ENCODE data around the gene FAM13B. TPM values are rescaled to one million over a fixed set of nuclear protein-coding genes. Genes with fewer than 3 reads are reported as not detected.
"Not testable (repeated sequence)": the region's sequence is repeated elsewhere in the genome, so short reads cannot be mapped to it uniquely, and the experiment has no call there.

FAM13B gene
- total RNA-seq, 1 experiment from 2014 or later = 22.1 TPM

- no peaks in the 10 kb centered on the region for H3K27me3 ChIP-seq
- no peak for DNase-seq
- H3K4me1 ChIP-seq = no peaks in the 10 kb centered on the region
- H3K9me3 ChIP-seq (replicated peaks) = no peaks in the 10 kb centered on the region
- no peak overlapping the region for H3K4me3 ChIP-seq
- no peak overlapping the region for H3K27ac ChIP-seq
- H3K36me3 ChIP-seq = peaks cover 17% of the 10 kb centered on the region
Measured at GRCh38 chr5:137960141-137960540, 72.7 kb downstream of the FAM13B start.

DNA sequence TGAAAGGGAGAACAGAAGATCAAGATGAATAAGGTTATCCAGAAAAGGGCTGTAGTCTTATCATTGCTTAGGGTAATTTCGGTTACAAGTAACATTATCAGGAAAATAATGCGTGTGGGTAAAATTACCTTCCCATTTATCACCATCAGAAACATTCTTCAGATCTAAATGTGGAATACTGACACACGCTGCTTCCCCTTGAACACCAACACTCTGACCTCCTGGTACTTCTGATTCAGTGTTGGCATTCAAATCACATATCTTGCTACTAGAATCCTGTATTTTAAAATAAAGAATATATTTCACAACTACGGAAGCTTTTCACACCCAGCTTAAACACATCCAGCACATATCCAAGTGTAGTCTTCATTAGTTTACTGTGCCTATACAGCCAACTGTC, 73.4 kb downstream of the FAM13B start:
- Histone ChIP-seq H3K4me1 (0 out of 2 replicates have a peak, but pooled peaks cover 2% of the 10 kb centered on the region), H3K27ac (no peak overlapping the region), H3K9me3 (replicated peaks) (no peaks in the 10 kb centered on the region), H3K36me3 (peaks cover 17% of the 10 kb centered on the region), H3K4me3 (no peak overlapping the region), H3K27me3 (no peaks in the 10 kb centered on the region)
- no peak for DNase-seq

DNA sequence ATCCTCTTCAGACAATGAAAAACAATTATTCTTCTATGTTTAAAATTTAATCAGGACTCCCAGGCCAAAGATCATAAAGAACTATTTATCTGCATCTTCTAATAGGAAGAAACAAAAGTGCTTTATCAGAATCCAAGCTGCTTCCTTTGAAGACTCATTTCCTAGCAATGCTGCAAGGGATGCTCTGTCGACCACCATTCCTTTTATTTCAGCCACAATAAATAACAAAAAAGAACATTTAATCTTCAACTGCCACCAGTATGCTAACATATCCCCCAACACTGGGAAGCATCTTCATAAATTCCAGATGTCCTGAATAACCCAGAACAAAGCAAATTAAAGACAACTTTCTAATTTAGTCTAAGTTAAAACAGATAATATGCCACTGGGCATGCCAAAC, 74.9 kb downstream of the FAM13B start:
- peaks cover 26% of the 10 kb centered on the region for H3K36me3 ChIP-seq
- no peaks in the 10 kb centered on the region for H3K27me3 ChIP-seq
- no peaks in the 10 kb centered on the region for H3K9me3 ChIP-seq (replicated peaks)
- peaks cover 8% of the 10 kb centered on the region; the same call in 1 of the 2 replicates for H3K4me1 ChIP-seq
- DNase-seq = no peak
- H3K4me3 ChIP-seq = no peak overlapping the region
- H3K27ac ChIP-seq = no peak overlapping the region

DNA sequence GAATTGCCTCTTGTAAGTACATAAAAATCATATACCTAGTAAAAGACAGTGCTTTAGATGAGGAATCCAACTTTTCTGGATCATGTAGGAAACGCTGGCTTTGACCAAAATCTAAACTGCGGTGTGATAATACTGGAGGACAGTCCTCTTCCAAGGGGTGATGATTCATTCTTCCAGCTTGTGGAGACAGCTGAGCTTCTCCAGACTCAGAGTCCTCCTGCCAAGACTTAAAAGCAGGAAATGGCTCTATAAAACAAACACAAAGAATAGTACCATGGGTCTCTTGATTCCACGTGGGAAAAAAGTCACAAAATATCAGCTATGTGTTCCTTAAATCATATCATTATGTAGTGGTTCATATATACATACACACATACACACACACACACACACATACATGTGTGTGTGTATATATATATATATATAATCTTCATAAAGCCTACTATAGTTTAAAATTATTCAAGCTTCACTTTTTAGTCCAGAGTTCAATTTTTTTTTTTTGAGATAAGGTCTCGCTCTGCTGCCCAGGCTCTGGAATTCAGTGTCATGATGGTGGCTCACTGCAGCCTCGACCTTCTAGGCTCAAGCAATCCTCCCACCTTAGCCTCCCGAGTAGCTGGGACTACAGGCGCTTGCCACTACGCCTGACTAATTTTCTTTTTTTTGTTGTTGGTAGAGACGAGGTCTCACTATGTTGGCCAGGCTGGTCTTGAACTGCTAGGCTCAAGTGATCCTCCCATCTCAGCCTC, 78.6 kb downstream of the FAM13B start:
- Histone ChIP-seq H3K4me3 (no peak overlapping the region), H3K36me3 (peaks cover 44% of the 10 kb centered on the region), H3K27me3 (no peaks in the 10 kb centered on the region), H3K4me1 (peaks cover 8% of the 10 kb centered on the region; the same call in 1 of the 2 replicates), H3K9me3 (replicated peaks) (no peaks in the 10 kb centered on the region), H3K27ac (peak overlapping the region; percentile 25; the same call in 1 of the 2 replicates)
- peak; percentile 24 to 54 for DNase-seq

DNA sequence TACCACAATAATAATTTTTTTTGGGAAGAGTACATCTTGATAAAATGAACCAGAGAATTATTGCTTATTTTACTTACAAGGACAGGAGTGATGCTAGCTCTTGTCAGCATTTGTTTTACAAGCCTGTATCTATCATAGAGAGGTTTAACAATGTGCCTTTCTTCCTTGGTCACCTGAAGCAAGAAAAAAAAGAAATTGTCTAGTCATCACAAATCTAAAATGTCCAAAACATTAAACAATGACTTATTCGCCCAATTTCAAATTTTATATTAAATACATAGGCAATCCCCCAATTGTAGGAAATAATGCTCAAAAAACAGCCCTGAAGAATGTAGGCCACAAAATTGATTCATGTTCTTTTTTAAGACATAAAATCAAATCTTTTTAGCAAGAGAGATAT, 87.1 kb downstream of the FAM13B start:
- no peak for DNase-seq
- H3K36me3 ChIP-seq = peaks cover 69% of the 10 kb centered on the region
- no peaks in the 10 kb centered on the region for H3K4me1 ChIP-seq
- H3K27ac ChIP-seq = no peak overlapping the region
- no peaks in the 10 kb centered on the region for H3K27me3 ChIP-seq
- H3K9me3 ChIP-seq (replicated peaks) = no peaks in the 10 kb centered on the region
- no peak overlapping the region for H3K4me3 ChIP-seq

GRCh38 chr5:137944280-137944679, 88.6 kb downstream of the FAM13B start:
- DNase-seq; H3K4me3 ChIP-seq; H3K27ac ChIP-seq; H3K9me3 ChIP-seq (replicated peaks); H3K27me3 ChIP-seq; H3K4me1 ChIP-seq: not testable (repeated sequence)
- H3K36me3 ChIP-seq = peaks cover 74% of the 10 kb centered on the region

- Histone ChIP-seq H3K27ac (no peak overlapping the region), H3K27me3 (no peaks in the 10 kb centered on the region), H3K4me1 (no peaks in the 10 kb centered on the region), H3K9me3 (replicated peaks) (no peaks in the 10 kb centered on the region), H3K4me3 (no peak overlapping the region), H3K36me3 (peaks cover 54% of the 10 kb centered on the region)
- no peak for DNase-seq
Measured at GRCh38 chr5:137939331-137939730, 93.5 kb downstream of the FAM13B start.

- Histone ChIP-seq H3K36me3 (peaks cover 48% of the 10 kb centered on the region), H3K9me3 (replicated peaks) (no peaks in the 10 kb centered on the region), H3K27ac (no peak overlapping the region), H3K27me3 (no peaks in the 10 kb centered on the region), H3K4me1 (no peaks in the 10 kb centered on the region), H3K4me3 (no peak overlapping the region)
- DNase-seq = no peak
Measured at GRCh38 chr5:137938751-137939143, 94.1 kb downstream of the FAM13B start.

DNA sequence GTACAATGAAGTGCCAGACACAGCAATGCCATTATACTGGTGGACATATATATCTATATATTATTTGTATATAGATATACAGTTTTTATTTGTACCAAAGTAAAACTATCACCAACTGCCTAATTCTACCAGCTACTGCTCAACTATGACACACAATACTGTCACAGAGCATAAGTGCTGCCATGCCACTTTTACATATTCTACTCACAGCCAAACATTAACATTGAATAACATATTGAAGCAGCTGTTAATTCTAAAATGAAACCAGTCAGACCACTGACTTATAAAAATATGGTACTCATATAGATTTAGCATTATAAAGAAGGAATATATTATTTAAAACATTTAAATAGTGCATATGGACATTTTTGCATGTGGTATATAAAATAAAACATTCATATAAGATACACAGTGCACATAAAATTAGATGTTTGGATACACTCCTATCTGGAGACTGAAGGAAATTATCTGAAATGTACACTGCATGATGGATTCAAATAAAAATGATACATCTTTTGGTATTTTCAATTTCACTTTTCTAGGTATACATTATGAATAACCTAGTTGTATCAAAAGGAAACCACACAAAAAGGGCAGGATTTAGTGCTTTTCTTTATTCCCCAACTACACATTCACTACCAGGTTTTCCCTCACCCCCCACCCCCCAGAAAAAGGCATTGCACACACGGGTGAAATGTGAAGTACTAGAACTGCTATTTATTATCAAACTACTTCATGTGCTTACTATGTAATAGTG, 94.7 kb downstream of the FAM13B start:
- H3K4me1 ChIP-seq = no peaks in the 10 kb centered on the region
- DNase-seq = no peak

DNA sequence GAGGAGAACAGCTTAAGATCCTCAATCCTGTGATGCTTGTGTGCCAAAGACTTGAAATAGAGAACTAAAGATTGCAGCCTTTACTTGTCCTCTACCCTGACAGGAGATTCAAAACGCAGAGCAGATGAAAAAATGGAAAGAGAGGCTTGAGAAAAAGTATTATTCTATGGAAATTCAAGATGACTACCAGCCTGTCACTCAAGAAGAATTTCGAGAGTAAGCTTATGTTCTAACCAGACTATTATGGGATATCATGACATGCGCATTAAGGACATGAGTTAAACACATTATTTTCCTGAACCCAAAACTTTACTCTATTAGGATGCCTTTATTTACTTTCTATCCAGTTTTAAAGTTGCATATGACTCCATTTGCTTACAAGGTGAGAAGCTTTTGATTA, 97.2 kb downstream of the FAM13B start:
- H3K27me3 ChIP-seq = no peaks in the 10 kb centered on the region
- H3K4me3 ChIP-seq = no peak overlapping the region
- no peaks in the 10 kb centered on the region for H3K4me1 ChIP-seq
- H3K27ac ChIP-seq = no peak overlapping the region
- H3K36me3 ChIP-seq = peaks cover 25% of the 10 kb centered on the region
- no peak for DNase-seq
- H3K9me3 ChIP-seq (replicated peaks) = no peaks in the 10 kb centered on the region

More for the DNA sequence above, 94.7 kb downstream of the FAM13B start:
- Histone ChIP-seq H3K27ac (no peak overlapping the region), H3K27me3 (no peaks in the 10 kb centered on the region), H3K4me3 (no peak overlapping the region), H3K9me3 (replicated peaks) (no peaks in the 10 kb centered on the region), H3K36me3 (peaks cover 45% of the 10 kb centered on the region)

GRCh38 chr5:137935190-137935589, 97.7 kb downstream of the FAM13B start:
- Histone ChIP-seq H3K9me3 (replicated peaks) (no peaks in the 10 kb centered on the region), H3K27ac (no peak overlapping the region)
- no peak for DNase-seq

GRCh38 chr5:137933491-137933911, 99.4 kb downstream of the FAM13B start:
- Histone ChIP-seq H3K4me1 (no peaks in the 10 kb centered on the region), H3K4me3 (no peak overlapping the region), H3K27me3 (no peaks in the 10 kb centered on the region), H3K36me3 (peaks cover 7% of the 10 kb centered on the region), H3K27ac (no peak overlapping the region), H3K9me3 (replicated peaks) (no peaks in the 10 kb centered on the region)
- DNase-seq = peak; percentile 4 to 27

More at GRCh38 chr5:137935190-137935589, 97.7 kb downstream of the FAM13B start:
- H3K36me3 ChIP-seq = peaks cover 22% of the 10 kb centered on the region
- no peak overlapping the region for H3K4me3 ChIP-seq
- no peaks in the 10 kb centered on the region for H3K4me1 ChIP-seq
- no peaks in the 10 kb centered on the region for H3K27me3 ChIP-seq

GRCh38 chr5:137932800-137933199, 100.1 kb downstream of the FAM13B start:
- Histone ChIP-seq H3K27ac (no peak overlapping the region), H3K4me3 (no peak overlapping the region), H3K27me3 (no peaks in the 10 kb centered on the region), H3K4me1 (no peaks in the 10 kb centered on the region), H3K9me3 (replicated peaks) (no peaks in the 10 kb centered on the region), H3K36me3 (peaks cover 9% of the 10 kb centered on the region)
- no peak for DNase-seq

GRCh38 chr5:137923856-137924255, 109.0 kb downstream of the FAM13B start:
- Histone ChIP-seq H3K36me3 (peaks cover 7% of the 10 kb centered on the region), H3K9me3 (replicated peaks) (no peaks in the 10 kb centered on the region), H3K27me3 (no peaks in the 10 kb centered on the region), H3K4me1 (no peaks in the 10 kb centered on the region; the same call in 1 of the 2 replicates), H3K4me3 (no peak overlapping the region), H3K27ac (no peak overlapping the region)
- DNase-seq = no peak

- no peak overlapping the region for H3K27ac ChIP-seq
- no peaks in the 10 kb centered on the region for H3K27me3 ChIP-seq
- H3K4me1 ChIP-seq = no peaks in the 10 kb centered on the region; the same call in 1 of the 2 replicates
- DNase-seq = peak; percentile 3 to 6
- H3K36me3 ChIP-seq = no peaks in the 10 kb centered on the region
- no peak overlapping the region for H3K4me3 ChIP-seq
- H3K9me3 ChIP-seq (replicated peaks) = no peaks in the 10 kb centered on the region
Measured at GRCh38 chr5:137921931-137922330, 110.9 kb downstream of the FAM13B start.

All from SJCRH30 (cell line).